Adrenal gland (tissue), 12 donors: ENCODE results near the gene GJB1. TPM values are rescaled to one million over a fixed set of nuclear protein-coding genes. Genes with fewer than 3 reads are reported as not detected.

ENCODE experiments used
- DNase-seq, 7 donors: peaks; one replicate each; pipeline ENCODE4 v3.0.0-alpha.2; 2019 to 2020
- H3K27ac ChIP-seq, 5 donors: fragments of 200-600 bp; sonication (generic) in 4 of 5; 1 replicate in 3 of 5; 2 replicates in 2 of 5; pipeline versions ENCODE4 v1.5.1 to v1.8.0; 2016 to 2020; ENCODE audit warnings: mild to moderate bottlenecking in 1 of 5
- H3K27me3 ChIP-seq: fragments of 200-600 bp; 2 replicates; pipeline ENCODE4 v1.8.0; 2021
- H3K36me3 ChIP-seq, 2 donors: fragments of 200-600 bp; replicated peaks in 1 of 2; 1 replicate in 1 of 2; 2 replicates in 1 of 2; pipeline versions ENCODE4 v1.5.1 to v1.8.0; 2018 to 2022
- H3K4me1 ChIP-seq, 2 donors: fragments of 200-600 bp; replicated peaks in 1 of 2; 1 replicate in 1 of 2; 2 replicates in 1 of 2; pipeline versions ENCODE4 v1.5.1 to v1.8.0; 2018 to 2021
- H3K4me3 ChIP-seq, 4 donors: fragments of 200-600 bp; sonication (generic) in 3 of 4; one replicate each; pipeline ENCODE4 v1.5.1; 2016 to 2018
- H3K9me3 ChIP-seq, 3 donors: fragments of 200-600 bp; sonication (generic) in 1 of 3; replicated peaks in 1 of 3; 1 replicate in 2 of 3; 2 replicates in 1 of 3; pipeline versions ENCODE4 v1.5.1 to v1.8.0; 2016 to 2021
- POLR2A ChIP-seq, 2 donors: fragments of 450-650 bp; IDR thresholded peaks; one replicate each; pipeline ENCODE4 v1.6.1; 2017; ENCODE audit warnings: antibody characterized with exemption in 2 of 2, mild to moderate bottlenecking in 2 of 2, moderate library complexity in 1 of 2
- WGBS, 4 donors: extraction: QIAGEN DNeasy Blood & Tissue Kit in 2 of 4; methylation state at CpG; one replicate each; pipeline versions ENCODE4 v1.1.5 to v1.1.7; 2013 to 2017; 5-methylcytosine and 5-hydroxymethylcytosine counted together
- intact Hi-C, 2 donors: fragments of 100-400 bp; cut with DNase I; formaldehyde crosslinking; loops; one replicate each; pipeline versions ENCODE4 v1.14.1 to v1.15.0; 2022 to 2023
- polyA plus RNA-seq, 3 donors: library from polyadenylated mRNA; stranded (reverse); fragments of 200-250 nt in 2 of 3; fragments of 350-450 nt in 1 of 3; fragmentation: Illumina TruSeq in 1 of 3; extraction: RNeasy Lipid Tissue Mini Kit (QIAGEN cat#74804) in 1 of 3; gene quantifications; one replicate each; pipeline ENCODE4 v1.2.3, GENCODE V29; 2013 to 2014
- total RNA-seq, 9 donors: library from RNA; depleted of rRNA in 4 of 9; stranded (reverse); fragments of >200 nt in 4 of 9; fragments of 120-200 nt in 1 of 9; fragmentation: NEBNext Ultra II Directional in 1 of 9; extraction: Animal tissue kit (Norgen Biotek cat#: 25700) in 1 of 9; gene quantifications; one replicate each; pipeline versions ENCODE4 v1.1.0 to v1.2.4, GENCODE V29; 2013 to 2023
- TF ChIP-seq, protein P1 (sequence below), 6 experiments: fragments of 450-650 bp in 4 of 6; fragments of 200-600 bp in 2 of 6; sonication (generic) in 1 of 6; IDR thresholded peaks; 1 replicate in 5 of 6; 2 replicates in 1 of 6; pipeline versions ENCODE4 v1.5.1 to v1.8.0; 2016 to 2021; ENCODE audit warnings: antibody characterized with exemption in 6 of 6, mild to moderate bottlenecking in 2 of 6, moderate library complexity in 1 of 6
- donor health status: healthy with polysubstance abuse.
- donor health status: Bipolar disorder and iron deficiency.
- donor health status: DM: yes; HTN: yes; CAD: no.
- donor health status: DM: no; HTN: no; CAD: no.
- donor health status: DM: no; HTN: no; CAD: no.
- donor health status: DM: yes; HTN: yes; CAD: no.

Gene GJB1
- total and polyA plus RNA-seq, 12 donors: 0.18 TPM; not detected in 11

GRCh38 chrX:71199252-71200008 lies 23.6 kb upstream of the GJB1 start:
- H3K27me3 ChIP-seq: peaks cover 3% of the 10 kb centered on the region
- no peak for DNase-seq
- WGBS, 4 donors: 78 to 87% (median 85%) methylated on average over 7 of the region's 7 CpGs
- no peaks in the 10 kb centered on the region for H3K36me3 ChIP-seq
- H3K4me3 ChIP-seq: no peak overlapping the region
- H3K4me1 ChIP-seq: no peaks in the 10 kb centered on the region
- H3K9me3 ChIP-seq: no peaks in the 10 kb centered on the region
- no peak overlapping the region for H3K27ac ChIP-seq
- intact Hi-C loops: no loop called here
- no peak for TF ChIP-seq POLR2A (IDR thresholded peaks at IDR 0.05)
- TF ChIP-seq, protein P1, sequence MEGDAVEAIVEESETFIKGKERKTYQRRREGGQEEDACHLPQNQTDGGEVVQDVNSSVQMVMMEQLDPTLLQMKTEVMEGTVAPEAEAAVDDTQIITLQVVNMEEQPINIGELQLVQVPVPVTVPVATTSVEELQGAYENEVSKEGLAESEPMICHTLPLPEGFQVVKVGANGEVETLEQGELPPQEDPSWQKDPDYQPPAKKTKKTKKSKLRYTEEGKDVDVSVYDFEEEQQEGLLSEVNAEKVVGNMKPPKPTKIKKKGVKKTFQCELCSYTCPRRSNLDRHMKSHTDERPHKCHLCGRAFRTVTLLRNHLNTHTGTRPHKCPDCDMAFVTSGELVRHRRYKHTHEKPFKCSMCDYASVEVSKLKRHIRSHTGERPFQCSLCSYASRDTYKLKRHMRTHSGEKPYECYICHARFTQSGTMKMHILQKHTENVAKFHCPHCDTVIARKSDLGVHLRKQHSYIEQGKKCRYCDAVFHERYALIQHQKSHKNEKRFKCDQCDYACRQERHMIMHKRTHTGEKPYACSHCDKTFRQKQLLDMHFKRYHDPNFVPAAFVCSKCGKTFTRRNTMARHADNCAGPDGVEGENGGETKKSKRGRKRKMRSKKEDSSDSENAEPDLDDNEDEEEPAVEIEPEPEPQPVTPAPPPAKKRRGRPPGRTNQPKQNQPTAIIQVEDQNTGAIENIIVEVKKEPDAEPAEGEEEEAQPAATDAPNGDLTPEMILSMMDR (IDR thresholded peaks at IDR 0.05): no peak

GRCh38 chrX:71210816-71211215 lies 12.2 kb upstream of the GJB1 start:
- intact Hi-C loops: no loop called here
- no peak overlapping the region for H3K27ac ChIP-seq
- TF ChIP-seq POLR2A (IDR thresholded peaks at IDR 0.05): no peak
- 69 to 81% (median 73%) methylated on average over 3 of the region's 3 CpGs; no CpG with 5 or more reads in 1 of the 4 donors for WGBS, 4 donors
- H3K4me1 ChIP-seq: no peaks in the 10 kb centered on the region
- H3K9me3 ChIP-seq: no peaks in the 10 kb centered on the region
- H3K36me3 ChIP-seq: no peaks in the 10 kb centered on the region
- no peaks in the 10 kb centered on the region for H3K27me3 ChIP-seq
- no peak overlapping the region for H3K4me3 ChIP-seq
- DNase-seq: no peak

GRCh38 chrX:71212536-71212935 lies 10.5 kb upstream of the GJB1 start:
- intact Hi-C loops: no loop called here
- H3K36me3 ChIP-seq: no peaks in the 10 kb centered on the region
- no peak overlapping the region for H3K4me3 ChIP-seq
- H3K4me1 ChIP-seq: no peaks in the 10 kb centered on the region
- no peak for TF ChIP-seq POLR2A (IDR thresholded peaks at IDR 0.05)
- TF ChIP-seq, protein P1 (IDR thresholded peaks at IDR 0.05): no peak
- no peaks in the 10 kb centered on the region for H3K27me3 ChIP-seq
- 62 to 73% (median 71%) methylated on average over 5 of the region's 5 CpGs for WGBS, 4 donors
- no peak overlapping the region for H3K27ac ChIP-seq
- H3K9me3 ChIP-seq: no peaks in the 10 kb centered on the region
- no peak for DNase-seq

GRCh38 chrX:71214152-71214551 lies 8.9 kb upstream of the GJB1 start:
- DNase-seq: no peak
- Histone ChIP-seq H3K4me3 (no peak overlapping the region), H3K4me1 (no peaks in the 10 kb centered on the region), H3K9me3 (no peaks in the 10 kb centered on the region), H3K36me3 (no peaks in the 10 kb centered on the region), H3K27ac (no peak overlapping the region), H3K27me3 (peaks cover 3% of the 10 kb centered on the region)
- TF ChIP-seq, protein P1 (IDR thresholded peaks at IDR 0.05): no peak
- TF ChIP-seq POLR2A (IDR thresholded peaks at IDR 0.05): no peak
- intact Hi-C loops: no loop called here
- WGBS, 4 donors: 67 to 73% (median 68%) methylated on average over 1 of the region's 1 CpG; no CpG with 5 or more reads in 1 of the 4 donors
